ENCODE results near the gene CASS4. TPM values are rescaled to one million over a fixed set of nuclear protein-coding genes. Genes with fewer than 3 reads are reported as not detected.

The CASS4 gene
- total RNA-seq, 1 donor from 2014 or later, result 0.26 TPM

DNA sequence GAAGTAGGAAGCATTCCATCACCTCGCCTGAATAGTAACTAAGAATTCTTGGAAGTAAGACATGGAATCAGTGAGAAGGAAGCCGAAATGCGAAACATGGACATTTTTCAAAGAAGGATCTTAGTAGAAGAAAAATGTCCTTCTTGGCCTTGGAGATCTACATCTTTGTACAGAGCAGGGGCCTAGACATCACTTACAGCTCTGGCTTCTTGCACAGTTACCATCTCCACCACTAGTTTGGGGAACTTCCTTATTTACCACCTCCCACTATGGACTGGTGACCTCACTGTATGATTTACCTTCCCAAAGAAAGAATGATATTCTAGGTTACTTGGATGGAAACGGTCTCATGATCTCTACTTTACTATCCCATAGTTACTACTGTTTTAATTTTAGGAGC is 15.7 kb downstream of the CASS4 start:
- peaks cover 10% of the 10 kb centered on the region for H3K27me3 Mint-ChIP-seq
- no peak overlapping the region for H3K4me3 Mint-ChIP-seq (ENCODE audit: low read depth)

DNA sequence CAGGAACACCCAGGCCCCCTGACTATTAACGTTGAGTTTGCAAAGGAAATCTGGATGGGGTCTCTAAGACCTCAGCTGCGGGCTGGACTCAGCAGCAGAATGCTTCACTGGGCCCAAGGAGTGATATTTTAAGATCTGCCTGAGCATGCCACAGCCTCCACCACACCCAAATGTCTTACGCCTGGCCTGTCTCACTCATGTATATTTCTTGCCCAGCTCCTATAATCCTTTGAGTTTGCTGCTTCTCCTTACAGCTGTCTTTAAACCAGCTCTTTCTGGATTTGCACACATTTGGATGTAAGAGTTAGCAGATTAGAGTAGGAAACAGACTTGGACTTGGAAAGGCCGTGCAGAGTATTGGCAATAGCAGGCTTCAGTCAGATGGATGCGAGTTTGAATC is 16.4 kb downstream of the CASS4 start:
- TF ChIP-seq, protein P1, sequence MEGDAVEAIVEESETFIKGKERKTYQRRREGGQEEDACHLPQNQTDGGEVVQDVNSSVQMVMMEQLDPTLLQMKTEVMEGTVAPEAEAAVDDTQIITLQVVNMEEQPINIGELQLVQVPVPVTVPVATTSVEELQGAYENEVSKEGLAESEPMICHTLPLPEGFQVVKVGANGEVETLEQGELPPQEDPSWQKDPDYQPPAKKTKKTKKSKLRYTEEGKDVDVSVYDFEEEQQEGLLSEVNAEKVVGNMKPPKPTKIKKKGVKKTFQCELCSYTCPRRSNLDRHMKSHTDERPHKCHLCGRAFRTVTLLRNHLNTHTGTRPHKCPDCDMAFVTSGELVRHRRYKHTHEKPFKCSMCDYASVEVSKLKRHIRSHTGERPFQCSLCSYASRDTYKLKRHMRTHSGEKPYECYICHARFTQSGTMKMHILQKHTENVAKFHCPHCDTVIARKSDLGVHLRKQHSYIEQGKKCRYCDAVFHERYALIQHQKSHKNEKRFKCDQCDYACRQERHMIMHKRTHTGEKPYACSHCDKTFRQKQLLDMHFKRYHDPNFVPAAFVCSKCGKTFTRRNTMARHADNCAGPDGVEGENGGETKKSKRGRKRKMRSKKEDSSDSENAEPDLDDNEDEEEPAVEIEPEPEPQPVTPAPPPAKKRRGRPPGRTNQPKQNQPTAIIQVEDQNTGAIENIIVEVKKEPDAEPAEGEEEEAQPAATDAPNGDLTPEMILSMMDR (IDR thresholded peaks at IDR 0.05; ENCODE audit: unreplicated experiment), result no peak
- Mint-ChIP-seq H3K36me3 (ENCODE audit: insufficient read depth) (no peaks in the 10 kb centered on the region), H3K27me3 (peaks cover 10% of the 10 kb centered on the region), H3K9me3 (ENCODE audit: low read depth) (no peaks in the 10 kb centered on the region), H3K4me3 (ENCODE audit: low read depth) (no peak overlapping the region), H3K4me1 (ENCODE audit: low read depth) (peaks cover 2% of the 10 kb centered on the region), H3K27ac (no peak overlapping the region)
- DNase-seq (ENCODE audit: low spot score, unreplicated experiment), result no peak

More for the DNA sequence above, 15.7 kb downstream of the CASS4 start:
- no peak overlapping the region for H3K27ac Mint-ChIP-seq
- DNase-seq (ENCODE audit: low spot score, unreplicated experiment), result no peak
- TF ChIP-seq, protein P1 (IDR thresholded peaks at IDR 0.05; ENCODE audit: unreplicated experiment), result no peak
- H3K36me3 Mint-ChIP-seq (ENCODE audit: insufficient read depth), result no peaks in the 10 kb centered on the region
- H3K4me1 Mint-ChIP-seq (ENCODE audit: low read depth), result peaks cover 2% of the 10 kb centered on the region
- H3K9me3 Mint-ChIP-seq (ENCODE audit: low read depth), result no peaks in the 10 kb centered on the region

DNA sequence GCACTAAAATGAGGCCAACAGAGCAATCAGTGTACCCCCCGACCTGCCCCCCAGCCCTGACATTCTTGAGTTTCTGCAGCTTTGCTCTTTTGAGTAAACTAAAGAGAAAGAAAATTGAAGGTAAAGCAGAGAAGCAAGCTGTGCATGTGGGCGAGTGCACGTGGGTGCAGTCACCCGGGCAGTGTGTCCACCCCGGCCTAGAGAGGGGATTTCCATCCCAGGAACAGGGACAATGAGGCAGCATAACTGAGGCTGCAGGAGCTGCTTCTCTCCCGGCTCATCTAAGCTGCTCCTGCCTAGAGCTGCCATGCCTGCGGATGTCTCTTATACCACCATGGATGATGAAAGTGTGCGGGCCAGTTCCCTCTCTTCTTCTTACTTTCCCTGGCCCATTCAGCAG is 16.8 kb downstream of the CASS4 start:
- H3K4me3 Mint-ChIP-seq (ENCODE audit: low read depth), result no peak overlapping the region
- peaks cover 2% of the 10 kb centered on the region for H3K4me1 Mint-ChIP-seq (ENCODE audit: low read depth)
- TF ChIP-seq, protein P1 (IDR thresholded peaks at IDR 0.05; ENCODE audit: unreplicated experiment), result no peak
- no peaks in the 10 kb centered on the region for H3K9me3 Mint-ChIP-seq (ENCODE audit: low read depth)
- DNase-seq (ENCODE audit: low spot score, unreplicated experiment), result no peak
- no peaks in the 10 kb centered on the region for H3K36me3 Mint-ChIP-seq (ENCODE audit: insufficient read depth)
- H3K27ac Mint-ChIP-seq, result no peak overlapping the region
- peaks cover 10% of the 10 kb centered on the region for H3K27me3 Mint-ChIP-seq

DNA sequence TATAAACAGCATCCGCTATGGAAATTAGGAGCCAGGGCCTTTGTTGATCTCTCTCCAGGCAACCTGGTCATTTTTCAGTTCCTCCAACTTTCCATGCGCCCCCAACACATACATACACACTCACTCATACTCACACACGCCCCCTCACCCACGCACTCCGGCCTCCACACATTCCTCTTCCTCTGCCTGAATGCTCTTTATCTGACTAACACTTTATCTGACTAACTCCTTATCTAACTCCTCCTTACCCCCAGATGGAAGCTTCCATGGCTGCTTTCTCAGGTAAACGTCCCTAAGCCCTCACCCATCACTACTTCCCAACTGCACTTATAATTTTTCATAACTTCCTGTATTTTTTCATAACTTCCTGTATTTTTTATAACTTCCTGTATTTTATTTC is 17.4 kb downstream of the CASS4 start:
- peaks cover 10% of the 10 kb centered on the region for H3K27me3 Mint-ChIP-seq
- no peaks in the 10 kb centered on the region for H3K9me3 Mint-ChIP-seq (ENCODE audit: low read depth)
- peaks cover 2% of the 10 kb centered on the region for H3K4me1 Mint-ChIP-seq (ENCODE audit: low read depth)
- no peak overlapping the region for H3K4me3 Mint-ChIP-seq (ENCODE audit: low read depth)
- no peaks in the 10 kb centered on the region for H3K36me3 Mint-ChIP-seq (ENCODE audit: insufficient read depth)
- H3K27ac Mint-ChIP-seq, result no peak overlapping the region
- TF ChIP-seq, protein P1 (IDR thresholded peaks at IDR 0.05; ENCODE audit: unreplicated experiment), result no peak
- DNase-seq (ENCODE audit: low spot score, unreplicated experiment), result no peak

DNA sequence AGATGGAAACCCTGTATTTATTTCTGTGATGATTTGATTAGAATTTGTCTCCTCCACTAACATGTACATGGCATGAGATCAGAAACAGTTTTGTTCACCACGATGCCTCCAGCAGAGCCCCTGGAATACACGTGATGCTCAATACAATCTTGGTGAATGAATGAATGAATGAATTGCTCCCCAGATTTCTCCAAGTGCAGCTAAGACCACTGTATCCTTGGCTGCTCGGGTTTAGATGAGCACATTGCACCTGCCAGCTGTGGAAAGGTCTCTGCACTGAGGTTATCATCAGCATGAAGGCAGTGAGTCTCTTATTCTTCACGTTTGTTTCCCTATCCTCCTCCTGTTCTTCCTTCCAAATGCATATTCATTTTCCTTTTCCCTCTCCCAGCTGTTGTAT is 17.9 kb downstream of the CASS4 start:
- DNase-seq (ENCODE audit: low spot score, unreplicated experiment), result no peak
- Mint-ChIP-seq H3K36me3 (ENCODE audit: insufficient read depth) (no peaks in the 10 kb centered on the region), H3K4me3 (ENCODE audit: low read depth) (no peak overlapping the region), H3K4me1 (ENCODE audit: low read depth) (peaks cover 2% of the 10 kb centered on the region), H3K27ac (no peak overlapping the region), H3K9me3 (ENCODE audit: low read depth) (no peaks in the 10 kb centered on the region), H3K27me3 (peaks cover 10% of the 10 kb centered on the region)
- TF ChIP-seq, protein P1 (IDR thresholded peaks at IDR 0.05; ENCODE audit: unreplicated experiment), result no peak

All from progenitor cell of endocrine pancreas (in vitro differentiated cells).